CMK (cell line): ENCODE results near the gene PIK3R5.

Source experiments
- DNase-seq: peaks from one replicate; pipeline ENCODE4 v3.0.0-alpha.2; 2010; ENCODE audit warnings: low read depth

The PIK3R5 gene

GRCh38 chr17:8830141-8830540 lies 135.4 kb downstream of the PIK3R5 start:
- DNase-seq, result no peak

- DNase-seq, result no peak
Measured at GRCh38 chr17:8829036-8829941, 136.2 kb downstream of the PIK3R5 start.
